Measurements from ENCODE around the gene C4orf51.

GRCh38 chr4:145697332-145697731 lies 17.4 kb downstream of the C4orf51 start:
- TF ChIP-seq, protein P1, sequence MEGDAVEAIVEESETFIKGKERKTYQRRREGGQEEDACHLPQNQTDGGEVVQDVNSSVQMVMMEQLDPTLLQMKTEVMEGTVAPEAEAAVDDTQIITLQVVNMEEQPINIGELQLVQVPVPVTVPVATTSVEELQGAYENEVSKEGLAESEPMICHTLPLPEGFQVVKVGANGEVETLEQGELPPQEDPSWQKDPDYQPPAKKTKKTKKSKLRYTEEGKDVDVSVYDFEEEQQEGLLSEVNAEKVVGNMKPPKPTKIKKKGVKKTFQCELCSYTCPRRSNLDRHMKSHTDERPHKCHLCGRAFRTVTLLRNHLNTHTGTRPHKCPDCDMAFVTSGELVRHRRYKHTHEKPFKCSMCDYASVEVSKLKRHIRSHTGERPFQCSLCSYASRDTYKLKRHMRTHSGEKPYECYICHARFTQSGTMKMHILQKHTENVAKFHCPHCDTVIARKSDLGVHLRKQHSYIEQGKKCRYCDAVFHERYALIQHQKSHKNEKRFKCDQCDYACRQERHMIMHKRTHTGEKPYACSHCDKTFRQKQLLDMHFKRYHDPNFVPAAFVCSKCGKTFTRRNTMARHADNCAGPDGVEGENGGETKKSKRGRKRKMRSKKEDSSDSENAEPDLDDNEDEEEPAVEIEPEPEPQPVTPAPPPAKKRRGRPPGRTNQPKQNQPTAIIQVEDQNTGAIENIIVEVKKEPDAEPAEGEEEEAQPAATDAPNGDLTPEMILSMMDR (conservative IDR thresholded peaks at IDR 0.05; ENCODE audit: low read length) = no peak
- TF ChIP-seq EZH2phosphoT487 (IDR thresholded peaks at IDR 0.05; ENCODE audit: borderline replicate concordance) = no peak
